H1 (cell line): ENCODE measurements around the gene CISH. TPM values are rescaled to one million over a fixed set of nuclear protein-coding genes. Genes with fewer than 3 reads are reported as not detected.

Source experiments
- CTCF ChIA-PET: fragments of 300-600 bp; sonication (Branson Sonifier 250); formaldehyde crosslinking; loops from one replicate; lab custom pipeline; 2021; ENCODE audit not compliant: partially characterized antibody; lab: Charles Lee
- POLR2A ChIA-PET: fragments of 300-600 bp; sonication (Branson Sonifier 250); formaldehyde crosslinking; loops from one replicate; lab custom pipeline; 2021; ENCODE audit warnings: inconsistent platforms; ENCODE audit not compliant: partially characterized antibody; lab: Charles Lee
- DNase-seq, 2 experiments: peaks; one replicate each; pipeline versions ENCODE4 v3.0.0 to v3.0.0-alpha.2; 2010 to 2022; ENCODE audit warnings: low spot score in 2 of 2, low read depth in 1 of 2, mixed read lengths in 1 of 2
- FAIRE-seq: peaks from 2 replicates; lab custom pipeline; 2011; peaks lifted over from hg19 to GRCh38; lab: Jason Lieb, UNC
- H2AFZ ChIP-seq: 2 replicates; pipeline ENCODE4 v1.8.1; 2012; ENCODE audit warnings: low read length, inconsistent platforms
- H2AK5ac ChIP-seq: 2 replicates; pipeline ENCODE4 v1.6.1; 2013; ENCODE audit warnings: low read depth, low read length
- H2BK120ac ChIP-seq: replicated peaks from 2 replicates; pipeline ENCODE3; 2013; ENCODE audit warnings: low read depth, low read length, inconsistent platforms
- H2BK12ac ChIP-seq: 2 replicates; pipeline ENCODE4 v1.6.1; 2013; ENCODE audit warnings: low read depth, low read length
- H2BK15ac ChIP-seq: 2 replicates; pipeline ENCODE4 v1.6.1; 2013; ENCODE audit warnings: low read length
- H2BK20ac ChIP-seq: 2 replicates; pipeline ENCODE4 v1.6.1; 2013; ENCODE audit warnings: low read length
- H2BK5ac ChIP-seq: 2 replicates; pipeline ENCODE4 v1.6.1; 2013; ENCODE audit warnings: low read depth, low read length
- H3K14ac ChIP-seq: 2 replicates; pipeline ENCODE4 v1.6.1; 2013; ENCODE audit warnings: inconsistent platforms; ENCODE audit not compliant: insufficient read length
- H3K18ac ChIP-seq: 2 replicates; pipeline ENCODE4 v1.6.1; 2013; ENCODE audit warnings: low read length; ENCODE audit errors: extremely low read depth
- H3K23ac ChIP-seq: 2 replicates; pipeline ENCODE4 v1.6.1; 2013; ENCODE audit warnings: inconsistent platforms; ENCODE audit not compliant: insufficient read length
- H3K23me2 ChIP-seq: 2 replicates; pipeline ENCODE4 v1.6.1; 2013; ENCODE audit warnings: low read depth, low read length
- H3K27ac ChIP-seq: 2 replicates; pipeline ENCODE4 v1.6.1; 2011; ENCODE audit warnings: low read depth, low read length, inconsistent platforms
- H3K27me3 ChIP-seq, 4 experiments: replicated peaks in 1 of 4; 1 replicate in 1 of 4; 2 replicates in 3 of 4; pipeline versions ENCODE4 v1.6.1 to v1.8.1; 2011 to 2013; ENCODE audit warnings: low read length in 3 of 4, mild to moderate bottlenecking in 3 of 4, inconsistent platforms in 2 of 4, mixed read lengths in 2 of 4, moderate library complexity in 1 of 4; ENCODE audit not compliant: control insufficient read depth in 3 of 4, insufficient read depth in 3 of 4; ENCODE audit errors: extremely low read depth in 1 of 4
- H3K36me3 ChIP-seq, 4 experiments: 2 replicates each; pipeline versions ENCODE4 v1.6.1 to v1.8.1; 2011 to 2013; ENCODE audit warnings: mild to moderate bottlenecking in 4 of 4, low read length in 3 of 4, moderate library complexity in 2 of 4, control low read depth in 1 of 4, inconsistent platforms in 1 of 4; ENCODE audit not compliant: insufficient read depth in 4 of 4, control insufficient read depth in 2 of 4
- H3K4ac ChIP-seq: replicated peaks from 2 replicates; pipeline ENCODE3; 2013; ENCODE audit warnings: low read length, low read depth, mixed read lengths, inconsistent platforms; ENCODE audit not compliant: insufficient read length
- H3K4me1 ChIP-seq, 4 experiments: replicated peaks in 1 of 4; 1 replicate in 1 of 4; 2 replicates in 3 of 4; pipeline versions ENCODE4 v1.6.1 to v1.8.1; 2011 to 2013; ENCODE audit warnings: low read length in 3 of 4, inconsistent platforms in 2 of 4, mixed read lengths in 1 of 4; ENCODE audit not compliant: insufficient read depth in 4 of 4, control insufficient read depth in 3 of 4
- H3K4me2 ChIP-seq, 2 experiments: 2 replicates each; pipeline versions ENCODE4 v1.6.1 to v1.8.1; 2011 to 2013; ENCODE audit warnings: low read depth in 2 of 2, low read length in 2 of 2, control low read depth in 1 of 2, inconsistent platforms in 1 of 2, mild to moderate bottlenecking in 1 of 2; ENCODE audit not compliant: insufficient read depth in 1 of 2
- H3K4me3 ChIP-seq, 4 experiments: fragments of 200-600, 300-600 bp in 1 of 4; sonication (generic), shearing (Covaris generic), sonication (Bioruptor Twin) in 1 of 4; 2 replicates each; pipeline versions ENCODE4 v1.5.1 to v1.8.1; 2011 to 2016; ENCODE audit warnings: low read length in 4 of 4, low read depth in 3 of 4, control low read depth in 2 of 4, inconsistent platforms in 2 of 4, mild to moderate bottlenecking in 2 of 4, mixed read lengths in 1 of 4, moderate library complexity in 1 of 4; ENCODE audit not compliant: insufficient read depth in 2 of 4; ENCODE audit errors: extremely low read depth in 1 of 4
- H3K56ac ChIP-seq: replicated peaks from 2 replicates; pipeline ENCODE3; 2013; ENCODE audit warnings: low read depth, mild to moderate bottlenecking, mixed read lengths, low read length, inconsistent platforms; ENCODE audit not compliant: insufficient read length
- H3K79me1 ChIP-seq: 2 replicates; pipeline ENCODE4 v1.6.1; 2013; ENCODE audit warnings: low read depth, low read length, control low read depth
- H3K79me2 ChIP-seq, 2 experiments: 2 replicates each; pipeline versions ENCODE4 v1.6.1 to v1.8.1; 2012 to 2013; ENCODE audit warnings: low read length in 2 of 2, mild to moderate bottlenecking in 2 of 2, inconsistent platforms in 1 of 2; ENCODE audit not compliant: insufficient read depth in 2 of 2, control insufficient read depth in 1 of 2
- H3K9ac ChIP-seq, 4 experiments: replicated peaks in 1 of 4; 1 replicate in 1 of 4; 2 replicates in 3 of 4; pipeline versions ENCODE4 v1.6.1 to v1.8.1; 2011 to 2013; ENCODE audit warnings: low read depth in 3 of 4, low read length in 3 of 4, control low read depth in 2 of 4, mild to moderate bottlenecking in 2 of 4, moderate library complexity in 2 of 4, inconsistent platforms in 1 of 4; ENCODE audit errors: extremely low read depth in 1 of 4
- H3K9me3 ChIP-seq, 2 experiments: 2 replicates each; pipeline versions ENCODE4 v1.6.1 to v1.8.1; 2012 to 2013; ENCODE audit warnings: mild to moderate bottlenecking in 2 of 2, moderate library complexity in 2 of 2, control low read depth in 1 of 2, inconsistent platforms in 1 of 2, low read depth in 1 of 2, low read length in 1 of 2, mixed read lengths in 1 of 2; ENCODE audit not compliant: insufficient read depth in 2 of 2
- H4K20me1 ChIP-seq, 2 experiments: replicated peaks in 1 of 2; 2 replicates each; pipeline versions ENCODE3 to v1.8.1; 2011 to 2013; ENCODE audit warnings: inconsistent platforms in 2 of 2, low read length in 2 of 2, mild to moderate bottlenecking in 1 of 2; ENCODE audit not compliant: insufficient read depth in 2 of 2, control insufficient read depth in 1 of 2
- H4K5ac ChIP-seq: 2 replicates; pipeline ENCODE4 v1.6.1; 2013; ENCODE audit warnings: low read length, low read depth, mixed read lengths, inconsistent platforms; ENCODE audit not compliant: insufficient read length
- H4K8ac ChIP-seq: 2 replicates; pipeline ENCODE4 v1.8.0; 2013; ENCODE audit warnings: mild to moderate bottlenecking, moderate library complexity, low read length, inconsistent platforms; ENCODE audit not compliant: insufficient read depth; ENCODE audit errors: extremely low read depth
- H4K91ac ChIP-seq: replicated peaks from 2 replicates; pipeline ENCODE3; 2013; ENCODE audit warnings: low read length, mixed read lengths, inconsistent platforms; ENCODE audit not compliant: insufficient read length
- NRF1 ChIP-seq: IDR thresholded peaks from 2 replicates; pipeline ENCODE4 v1.6.1; 2011; ENCODE audit warnings: mild to moderate bottlenecking, low read depth, low read length, improper control_type of control experiment
- SAP30 ChIP-seq: fragments of 300-600 bp; sonication (generic); IDR thresholded peaks from 2 replicates; pipeline ENCODE4 v1.7.1; 2012; ENCODE audit warnings: low read length, moderate library complexity, mild to moderate bottlenecking, inconsistent platforms; ENCODE audit not compliant: insufficient read depth, insufficient replicate concordance
- SP1 ChIP-seq: IDR thresholded peaks from 2 replicates; pipeline ENCODE4 v1.6.1; 2011; ENCODE audit warnings: low read depth, low read length
- TAF7 ChIP-seq: optimal IDR thresholded peaks from 2 replicates; pipeline ENCODE3; 2011; ENCODE audit warnings: low read depth, mild to moderate bottlenecking, inconsistent platforms, low read length, moderate library complexity, borderline replicate concordance
- ZNF274 ChIP-seq: IDR thresholded peaks from 2 replicates; pipeline ENCODE4 v1.7.0; 2012; ENCODE audit warnings: low read length, borderline replicate concordance; ENCODE audit errors: extremely low read depth
- WGBS, 2 experiments: shearing (Covaris generic) in 1 of 2; methylation state at CpG; one replicate each; pipeline versions ENCODE4 v1.1.6 to v1.1.7; 2013 to 2015; ENCODE audit warnings: low lambda C conversion rate in 2 of 2, mixed read lengths in 2 of 2, inconsistent platforms in 1 of 2, low coverage in 1 of 2, missing lambda C conversion rate in 1 of 2; ENCODE audit not compliant: insufficient replicate concordance in 2 of 2, insufficient coverage in 1 of 2, insufficient read length in 1 of 2; ENCODE audit errors: extremely low coverage in 1 of 2, missing lambda C conversion rate in 1 of 2; 5-methylcytosine and 5-hydroxymethylcytosine counted together
- polyA plus RNA-seq, 7 experiments: library from polyadenylated mRNA; depleted of rRNA in 3 of 7; stranded (reverse) in 5 of 7; unstranded in 2 of 7; fragments of >200 nt in 5 of 7; fragments of 200-250 nt in 2 of 7; gene quantifications; 1 replicate in 5 of 7; 2 replicates in 1 of 7; 4 replicates in 1 of 7; pipeline versions ENCODE4 v1.2.1 to v1.2.3, GENCODE V29; 2011 to 2013; ENCODE audit warnings: missing spikeins in 2 of 7, mixed read lengths in 2 of 7
- total RNA-seq: library from RNA; stranded (reverse); fragmentation: NEBNext Ultra II Directional; extraction: Animal tissue kit (Norgen Biotek cat#: 25700); gene quantifications from 2 replicates; pipeline ENCODE4 v1.2.1, GENCODE V29; 2021

Gene CISH
- total and polyA plus RNA-seq, 2 of the 8 experiments (the other 6 are each of a cell fraction or from before 2014, with no cell fraction given): 1.9 to 2.2 TPM

GRCh38 chr3:50567386-50568167 lies 44.0 kb downstream of the CISH start, which contains the start of gene C3orf18:
TSS of gene C3orf18 (minus strand) at chr3:50567747. CDS start at chr3:50565699, 2,048 bp downstream.
- DNase-seq: peak; percentile 61 to 96
- Histone ChIP-seq H2BK120ac (peak within 1 kb of the TSS; percentile 28), H4K5ac (peak within 1 kb of the TSS; percentile 57), H3K27me3 (peaks cover 0 to 13% (median 5%) of the 10 kb centered on the region in 4 experiments; a peak in 4 of 7 replicates), H3K18ac (peak within 1 kb of the TSS; percentile 71), H3K79me1 (no peaks in the 10 kb centered on the region; the same call in 1 of the 2 replicates), H3K9ac (peak within 1 kb of the TSS in 1 of 4 experiments; percentile 32; a peak in 4 of 7 replicates), H3K14ac (no peak within 1 kb of the TSS), H3K9me3 (no peaks in the 10 kb centered on the region), H4K20me1 (no peaks in the 10 kb centered on the region), H4K91ac (peak within 1 kb of the TSS; percentile 80), H3K36me3 (no peaks in the 10 kb centered on the region), H3K56ac (no peak within 1 kb of the TSS), H2AK5ac (no peak within 1 kb of the TSS; the same call in 1 of the 2 replicates), H2BK5ac (no peak within 1 kb of the TSS), H2BK15ac (no peak within 1 kb of the TSS), H2AFZ (no peak within 1 kb of the TSS; the same call in 1 of the 2 replicates), H3K23me2 (peaks cover 15% of the 10 kb centered on the region; the same call in 1 of the 2 replicates), H3K4me1 (peaks cover 0 to 6% (median 4%) of the 10 kb centered on the region in 4 experiments; a peak in 5 of 7 replicates), H3K4ac (no peak within 1 kb of the TSS), H3K27ac (no peak within 1 kb of the TSS), H2BK12ac (no peak within 1 kb of the TSS; the same call in 1 of the 2 replicates), H3K4me2 (peak within 1 kb of the TSS; percentile 78 to 88), H3K79me2 (no peaks in the 10 kb centered on the region), H2BK20ac (no peak within 1 kb of the TSS), H4K8ac (peak within 1 kb of the TSS; percentile 73), H3K23ac (no peak within 1 kb of the TSS), H3K4me3 (peak within 1 kb of the TSS; percentile 68 to 98 (median 77))
- POLR2A ChIA-PET: interaction anchor here (0.8 to 3.4 kb wide), 5 partner anchors 8 to 25 kb away, joined by 3 to 12 read pairs (median 4); no protein-coding TSS in a partner anchor
- FAIRE-seq: peak; percentile 32
- 7% methylated on average over 50 of the region's 53 CpGs; no CpG with 5 or more reads in 1 of the 2 experiments for WGBS, 2 experiments
- CTCF ChIA-PET: interaction anchor here (0.6 to 46.5 kb wide), 9 partner anchors 10 to 1426 kb away, joined by 3 to 863 read pairs (median 4); partner anchors contain the start of genes CISH and MAPKAPK3
- TF ChIP-seq SP1: peak; percentile 96
- TF ChIP-seq NRF1: no peak
- TF ChIP-seq ZNF274: no peak
- TF ChIP-seq TAF7: no peak
- TF ChIP-seq SAP30: no peak
